ENCODE data around the gene BCAR1. TPM values are rescaled to one million over a fixed set of nuclear protein-coding genes. Genes with fewer than 3 reads are reported as not detected.

The BCAR1 gene
- total RNA-seq, 1 donor, result 0.10 TPM

GRCh38 chr16:75203096-75203495 lies 48.3 kb downstream of the BCAR1 start:
- H3K4me1 ChIP-seq (ENCODE audit: insufficient read depth, low read length), result peaks cover 6% of the 10 kb centered on the region
- H3K27me3 ChIP-seq (ENCODE audit: insufficient read depth, low read length), result peaks cover 7% of the 10 kb centered on the region
- H3K4me3 ChIP-seq (ENCODE audit: low read length), result no peak overlapping the region
- H3K9me3 ChIP-seq (ENCODE audit: low read depth, low read length), result no peaks in the 10 kb centered on the region

GRCh38 chr16:75202069-75202590 lies 49.3 kb downstream of the BCAR1 start:
- Histone ChIP-seq H3K27me3 (ENCODE audit: insufficient read depth, low read length) (peaks cover 15% of the 10 kb centered on the region), H3K4me3 (ENCODE audit: low read length) (no peak overlapping the region), H3K4me1 (ENCODE audit: insufficient read depth, low read length) (peaks cover 6% of the 10 kb centered on the region), H3K9me3 (ENCODE audit: low read depth, low read length) (no peaks in the 10 kb centered on the region)

- Histone ChIP-seq H3K4me3 (ENCODE audit: low read length) (no peak overlapping the region), H3K27me3 (ENCODE audit: insufficient read depth, low read length) (peaks cover 17% of the 10 kb centered on the region), H3K4me1 (ENCODE audit: insufficient read depth, low read length) (peaks cover 6% of the 10 kb centered on the region), H3K9me3 (ENCODE audit: low read depth, low read length) (no peaks in the 10 kb centered on the region)
These were observed 53.3 kb downstream of the BCAR1 start for GRCh38 chr16:75198135-75198600.

- Histone ChIP-seq H3K4me1 (ENCODE audit: insufficient read depth, low read length) (peaks cover 6% of the 10 kb centered on the region), H3K4me3 (ENCODE audit: low read length) (no peak overlapping the region), H3K27me3 (ENCODE audit: insufficient read depth, low read length) (peaks cover 17% of the 10 kb centered on the region), H3K9me3 (ENCODE audit: low read depth, low read length) (no peaks in the 10 kb centered on the region)
These were observed 53.8 kb downstream of the BCAR1 start for GRCh38 chr16:75197522-75198134.

- H3K4me1 ChIP-seq (ENCODE audit: insufficient read depth, low read length), result peaks cover 6% of the 10 kb centered on the region
- peaks cover 15% of the 10 kb centered on the region for H3K27me3 ChIP-seq (ENCODE audit: insufficient read depth, low read length)
- no peaks in the 10 kb centered on the region for H3K9me3 ChIP-seq (ENCODE audit: low read depth, low read length)
- H3K4me3 ChIP-seq (ENCODE audit: low read length), result no peak overlapping the region
These were observed 54.6 kb downstream of the BCAR1 start for GRCh38 chr16:75196836-75197235.

GRCh38 chr16:75195811-75196790 lies 55.3 kb downstream of the BCAR1 start:
- H3K4me3 ChIP-seq (ENCODE audit: low read length), result no peak overlapping the region
- peaks cover 2% of the 10 kb centered on the region for H3K4me1 ChIP-seq (ENCODE audit: insufficient read depth, low read length)
- peaks cover 13% of the 10 kb centered on the region for H3K27me3 ChIP-seq (ENCODE audit: insufficient read depth, low read length)
- H3K9me3 ChIP-seq (ENCODE audit: low read depth, low read length), result no peaks in the 10 kb centered on the region

- Histone ChIP-seq H3K27me3 (ENCODE audit: insufficient read depth, low read length) (peaks cover 13% of the 10 kb centered on the region), H3K9me3 (ENCODE audit: low read depth, low read length) (no peaks in the 10 kb centered on the region), H3K4me3 (ENCODE audit: low read length) (no peak overlapping the region), H3K4me1 (ENCODE audit: insufficient read depth, low read length) (no peaks in the 10 kb centered on the region)
These were observed 57.5 kb downstream of the BCAR1 start for GRCh38 chr16:75193730-75194444.

GRCh38 chr16:75193265-75193650 lies 58.2 kb downstream of the BCAR1 start:
- no peak overlapping the region for H3K4me3 ChIP-seq (ENCODE audit: low read length)
- peaks cover 12% of the 10 kb centered on the region for H3K27me3 ChIP-seq (ENCODE audit: insufficient read depth, low read length)
- H3K9me3 ChIP-seq (ENCODE audit: low read depth, low read length), result no peaks in the 10 kb centered on the region
- H3K4me1 ChIP-seq (ENCODE audit: insufficient read depth, low read length), result no peaks in the 10 kb centered on the region

GRCh38 chr16:75192606-75193264 lies 58.7 kb downstream of the BCAR1 start:
- Histone ChIP-seq H3K4me1 (ENCODE audit: insufficient read depth, low read length) (no peaks in the 10 kb centered on the region), H3K27me3 (ENCODE audit: insufficient read depth, low read length) (peaks cover 7% of the 10 kb centered on the region), H3K4me3 (ENCODE audit: low read length) (no peak overlapping the region), H3K9me3 (ENCODE audit: low read depth, low read length) (no peaks in the 10 kb centered on the region)

GRCh38 chr16:75189638-75190245 lies 61.7 kb downstream of the BCAR1 start:
- no peaks in the 10 kb centered on the region for H3K27me3 ChIP-seq (ENCODE audit: insufficient read depth, low read length)
- H3K4me1 ChIP-seq (ENCODE audit: insufficient read depth, low read length), result no peaks in the 10 kb centered on the region
- H3K4me3 ChIP-seq (ENCODE audit: low read length), result no peak overlapping the region
- no peaks in the 10 kb centered on the region for H3K9me3 ChIP-seq (ENCODE audit: low read depth, low read length)

GRCh38 chr16:75188832-75189477 lies 62.5 kb downstream of the BCAR1 start:
- H3K4me1 ChIP-seq (ENCODE audit: insufficient read depth, low read length), result no peaks in the 10 kb centered on the region
- H3K4me3 ChIP-seq (ENCODE audit: low read length), result no peak overlapping the region
- no peaks in the 10 kb centered on the region for H3K9me3 ChIP-seq (ENCODE audit: low read depth, low read length)
- no peaks in the 10 kb centered on the region for H3K27me3 ChIP-seq (ENCODE audit: insufficient read depth, low read length)

GRCh38 chr16:75181630-75182029 lies 69.8 kb downstream of the BCAR1 start:
- Histone ChIP-seq H3K4me3 (ENCODE audit: low read length) (no peak overlapping the region), H3K9me3 (ENCODE audit: low read depth, low read length) (peaks cover 17% of the 10 kb centered on the region), H3K4me1 (ENCODE audit: insufficient read depth, low read length) (no peaks in the 10 kb centered on the region), H3K27me3 (ENCODE audit: insufficient read depth, low read length) (no peaks in the 10 kb centered on the region)

- H3K9me3 ChIP-seq (ENCODE audit: low read depth, low read length), result peaks cover 20% of the 10 kb centered on the region
- no peaks in the 10 kb centered on the region for H3K27me3 ChIP-seq (ENCODE audit: insufficient read depth, low read length)
- H3K4me3 ChIP-seq (ENCODE audit: low read length), result no peak overlapping the region
- no peaks in the 10 kb centered on the region for H3K4me1 ChIP-seq (ENCODE audit: insufficient read depth, low read length)
These were observed 72.2 kb downstream of the BCAR1 start for GRCh38 chr16:75179208-75179607.

Measured in mononuclear cell (primary cell).